Neutrophil (primary cell): ENCODE measurements around the gene TRHDE.
A peak's percentile ranks its signal among the peaks of the same experiment; 100 is the strongest.

Experiments
- H3K27ac ChIP-seq: fragments of 200-600 bp; sonication (generic); 2 replicates; pipeline ENCODE4 v1.5.1; 2016; ENCODE audit warnings: mild to moderate bottlenecking, moderate library complexity
- H3K27me3 ChIP-seq: fragments of 200-600 bp; sonication (generic); 2 replicates; pipeline ENCODE4 v1.6.0; 2016; ENCODE audit warnings: mild to moderate bottlenecking
- H3K36me3 ChIP-seq: fragments of 200-600 bp; sonication (generic); 2 replicates; pipeline ENCODE4 v1.5.1; 2017
- H3K4me1 ChIP-seq, 2 experiments: fragments of 200-600 bp in 1 of 2; sonication (generic) in 1 of 2; 1 replicate in 1 of 2; 2 replicates in 1 of 2; pipeline versions ENCODE4 v1.5.1 to v1.6.1; 2013 to 2016; ENCODE audit warnings: low read depth in 1 of 2, low read length in 1 of 2, mild to moderate bottlenecking in 1 of 2, moderate library complexity in 1 of 2; ENCODE audit not compliant: control insufficient read depth in 1 of 2, insufficient read depth in 1 of 2
- H3K4me3 ChIP-seq, 2 experiments: fragments of 200-600 bp in 1 of 2; sonication (generic) in 1 of 2; 1 replicate in 1 of 2; 2 replicates in 1 of 2; pipeline ENCODE4 v1.5.1; 2013 to 2016; ENCODE audit warnings: low read depth in 1 of 2, low read length in 1 of 2, mild to moderate bottlenecking in 1 of 2, moderate library complexity in 1 of 2
- H3K9me3 ChIP-seq: fragments of 200-600 bp; sonication (generic); 2 replicates; pipeline ENCODE4 v1.5.1; 2016
- TF ChIP-seq, protein P1 (sequence below): fragments of 200-600 bp; sonication (generic); IDR thresholded peaks from 2 replicates; pipeline ENCODE4 v1.5.1; 2016; ENCODE audit warnings: antibody characterized with exemption

TRHDE gene, protein sequence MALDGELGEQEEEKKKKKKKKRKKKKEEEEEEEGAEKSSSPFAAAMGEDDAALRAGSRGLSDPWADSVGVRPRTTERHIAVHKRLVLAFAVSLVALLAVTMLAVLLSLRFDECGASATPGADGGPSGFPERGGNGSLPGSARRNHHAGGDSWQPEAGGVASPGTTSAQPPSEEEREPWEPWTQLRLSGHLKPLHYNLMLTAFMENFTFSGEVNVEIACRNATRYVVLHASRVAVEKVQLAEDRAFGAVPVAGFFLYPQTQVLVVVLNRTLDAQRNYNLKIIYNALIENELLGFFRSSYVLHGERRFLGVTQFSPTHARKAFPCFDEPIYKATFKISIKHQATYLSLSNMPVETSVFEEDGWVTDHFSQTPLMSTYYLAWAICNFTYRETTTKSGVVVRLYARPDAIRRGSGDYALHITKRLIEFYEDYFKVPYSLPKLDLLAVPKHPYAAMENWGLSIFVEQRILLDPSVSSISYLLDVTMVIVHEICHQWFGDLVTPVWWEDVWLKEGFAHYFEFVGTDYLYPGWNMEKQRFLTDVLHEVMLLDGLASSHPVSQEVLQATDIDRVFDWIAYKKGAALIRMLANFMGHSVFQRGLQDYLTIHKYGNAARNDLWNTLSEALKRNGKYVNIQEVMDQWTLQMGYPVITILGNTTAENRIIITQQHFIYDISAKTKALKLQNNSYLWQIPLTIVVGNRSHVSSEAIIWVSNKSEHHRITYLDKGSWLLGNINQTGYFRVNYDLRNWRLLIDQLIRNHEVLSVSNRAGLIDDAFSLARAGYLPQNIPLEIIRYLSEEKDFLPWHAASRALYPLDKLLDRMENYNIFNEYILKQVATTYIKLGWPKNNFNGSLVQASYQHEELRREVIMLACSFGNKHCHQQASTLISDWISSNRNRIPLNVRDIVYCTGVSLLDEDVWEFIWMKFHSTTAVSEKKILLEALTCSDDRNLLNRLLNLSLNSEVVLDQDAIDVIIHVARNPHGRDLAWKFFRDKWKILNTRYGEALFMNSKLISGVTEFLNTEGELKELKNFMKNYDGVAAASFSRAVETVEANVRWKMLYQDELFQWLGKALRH

DNA sequence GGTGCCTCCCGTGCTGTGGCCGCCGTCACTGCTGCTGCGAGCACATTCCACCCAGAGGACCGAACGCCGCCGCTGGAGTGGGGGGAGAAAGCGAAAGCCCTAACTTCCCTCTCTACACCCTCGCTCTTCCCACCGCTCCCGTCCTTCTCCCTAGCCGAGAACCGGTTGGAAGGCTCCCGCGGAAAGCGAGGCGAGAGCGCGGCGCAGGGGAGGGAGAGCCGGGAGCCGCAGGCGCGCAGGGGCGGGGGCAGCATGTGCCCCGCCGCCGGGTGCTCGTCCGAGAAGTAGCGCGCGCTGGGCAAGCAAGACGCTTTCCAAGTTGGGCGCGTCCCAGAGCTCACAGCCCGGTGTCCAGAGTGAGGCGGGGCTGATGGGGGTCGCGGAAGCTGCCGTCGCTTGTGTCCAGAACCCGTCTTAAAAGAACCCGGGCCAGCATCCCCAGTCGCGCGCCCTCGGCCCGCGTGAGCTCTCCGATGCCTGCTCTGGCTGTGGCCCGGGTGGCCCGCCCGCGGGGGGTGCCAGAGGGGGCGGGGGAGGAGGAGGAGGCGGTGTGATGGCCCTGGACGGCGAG, at the start of gene TRHDE:
Gene TRHDE (plus strand): TSS at position 280 of the 571 bp plus-strand sequence. CDS start 274 bp downstream, at position 554.
- H3K27me3 ChIP-seq, result peaks cover 81% of the 10 kb centered on the region
- H3K4me3 ChIP-seq, result peak within 1 kb of the TSS; percentile 36 to 58
- TF ChIP-seq, protein P1, sequence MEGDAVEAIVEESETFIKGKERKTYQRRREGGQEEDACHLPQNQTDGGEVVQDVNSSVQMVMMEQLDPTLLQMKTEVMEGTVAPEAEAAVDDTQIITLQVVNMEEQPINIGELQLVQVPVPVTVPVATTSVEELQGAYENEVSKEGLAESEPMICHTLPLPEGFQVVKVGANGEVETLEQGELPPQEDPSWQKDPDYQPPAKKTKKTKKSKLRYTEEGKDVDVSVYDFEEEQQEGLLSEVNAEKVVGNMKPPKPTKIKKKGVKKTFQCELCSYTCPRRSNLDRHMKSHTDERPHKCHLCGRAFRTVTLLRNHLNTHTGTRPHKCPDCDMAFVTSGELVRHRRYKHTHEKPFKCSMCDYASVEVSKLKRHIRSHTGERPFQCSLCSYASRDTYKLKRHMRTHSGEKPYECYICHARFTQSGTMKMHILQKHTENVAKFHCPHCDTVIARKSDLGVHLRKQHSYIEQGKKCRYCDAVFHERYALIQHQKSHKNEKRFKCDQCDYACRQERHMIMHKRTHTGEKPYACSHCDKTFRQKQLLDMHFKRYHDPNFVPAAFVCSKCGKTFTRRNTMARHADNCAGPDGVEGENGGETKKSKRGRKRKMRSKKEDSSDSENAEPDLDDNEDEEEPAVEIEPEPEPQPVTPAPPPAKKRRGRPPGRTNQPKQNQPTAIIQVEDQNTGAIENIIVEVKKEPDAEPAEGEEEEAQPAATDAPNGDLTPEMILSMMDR, result no peak
- no peaks in the 10 kb centered on the region for H3K36me3 ChIP-seq
- H3K4me1 ChIP-seq, result peaks cover 14 to 33% of the 10 kb centered on the region in 2 experiments
- no peaks in the 10 kb centered on the region for H3K9me3 ChIP-seq
- H3K27ac ChIP-seq, result no peak within 1 kb of the TSS

DNA sequence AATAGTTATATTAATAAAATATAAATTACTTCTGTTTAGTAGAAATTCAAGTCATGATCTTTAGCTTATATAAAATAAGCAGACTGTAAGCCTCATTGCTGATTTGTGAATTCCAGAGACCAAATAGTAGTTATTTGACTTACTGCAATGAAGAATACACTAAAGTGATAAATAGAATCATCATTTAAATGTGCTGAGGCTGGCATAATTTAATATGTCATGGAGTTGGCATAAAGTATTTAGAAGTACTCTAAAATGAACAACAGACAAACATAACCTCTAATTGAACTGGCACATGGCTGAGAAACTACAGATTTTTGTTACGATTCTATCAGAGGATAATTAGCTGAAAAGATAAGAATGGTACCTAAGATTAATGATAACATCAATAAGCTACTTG, 45.7 kb upstream of the TRHDE start:
- Histone ChIP-seq H3K36me3 (no peaks in the 10 kb centered on the region), H3K27ac (no peak overlapping the region), H3K4me3 (no peak overlapping the region), H3K4me1 (no peaks in the 10 kb centered on the region), H3K27me3 (no peaks in the 10 kb centered on the region), H3K9me3 (no peaks in the 10 kb centered on the region)
- TF ChIP-seq, protein P1, result no peak

DNA sequence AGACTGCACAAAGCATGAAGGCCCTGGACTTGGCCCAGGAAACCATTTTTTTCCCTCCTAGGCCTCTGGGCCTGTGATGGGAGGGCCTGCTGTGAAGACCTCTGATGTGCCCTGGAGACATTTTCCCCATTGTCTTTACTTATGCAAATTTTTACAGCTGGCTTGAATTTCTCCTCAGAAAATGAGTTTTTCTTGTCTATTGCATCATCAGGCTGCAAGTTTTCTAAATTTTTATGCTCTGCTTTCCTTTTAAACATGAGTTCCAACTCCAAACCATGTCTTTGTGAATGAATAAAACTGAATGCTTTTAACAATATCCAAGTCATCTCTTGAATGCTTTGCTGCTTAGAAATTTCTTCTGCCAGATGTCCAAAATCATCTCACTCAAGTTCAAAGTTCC, 43.7 kb upstream of the TRHDE start:
- H3K27me3 ChIP-seq, result no peaks in the 10 kb centered on the region
- no peaks in the 10 kb centered on the region for H3K4me1 ChIP-seq
- TF ChIP-seq, protein P1, result no peak
- no peak overlapping the region for H3K27ac ChIP-seq
- no peaks in the 10 kb centered on the region for H3K9me3 ChIP-seq
- H3K36me3 ChIP-seq, result no peaks in the 10 kb centered on the region
- H3K4me3 ChIP-seq, result no peak overlapping the region

DNA sequence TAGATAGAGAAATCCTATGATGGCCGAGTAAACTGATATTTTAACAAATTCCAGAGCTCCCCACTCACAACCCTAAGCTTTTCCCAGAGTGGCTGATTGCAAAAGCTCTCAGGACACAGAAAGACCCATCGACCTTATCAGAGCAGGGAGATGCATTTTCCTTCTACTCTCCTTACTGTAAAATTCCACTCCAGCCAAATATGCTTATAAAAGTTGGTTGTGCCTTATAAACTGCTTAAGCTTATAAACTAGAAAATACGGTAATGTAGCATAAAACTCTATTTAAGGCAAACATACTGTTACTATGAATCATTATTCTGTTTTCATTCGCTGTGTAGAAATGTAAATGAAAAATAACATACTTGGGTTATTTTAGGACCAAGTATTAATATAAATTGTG, 41.6 kb upstream of the TRHDE start:
- Histone ChIP-seq H3K9me3 (no peaks in the 10 kb centered on the region), H3K27me3 (no peaks in the 10 kb centered on the region), H3K27ac (no peak overlapping the region), H3K4me3 (no peak overlapping the region), H3K4me1 (no peaks in the 10 kb centered on the region), H3K36me3 (no peaks in the 10 kb centered on the region)
- TF ChIP-seq, protein P1, result no peak

DNA sequence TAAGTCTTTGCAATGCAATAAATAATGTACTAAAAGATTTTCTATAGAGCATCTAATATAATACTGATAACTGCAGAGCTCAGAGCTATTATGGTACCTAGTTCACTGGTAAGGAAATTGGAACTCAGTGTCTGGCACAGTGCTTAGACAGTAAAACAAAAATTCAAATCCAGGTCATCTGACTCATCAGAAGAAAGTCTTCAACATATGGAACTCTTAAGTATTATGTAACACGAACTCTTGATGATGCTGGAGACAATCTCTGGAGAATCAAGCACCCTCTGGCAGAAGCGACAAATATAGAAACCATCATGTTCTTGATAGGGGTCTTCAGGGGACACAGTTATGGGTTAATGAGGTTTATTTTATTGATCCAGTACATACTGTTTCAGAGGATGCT, 37.3 kb upstream of the TRHDE start:
- Histone ChIP-seq H3K4me3 (no peak overlapping the region), H3K27ac (no peak overlapping the region), H3K36me3 (no peaks in the 10 kb centered on the region), H3K27me3 (no peaks in the 10 kb centered on the region), H3K9me3 (no peaks in the 10 kb centered on the region), H3K4me1 (no peaks in the 10 kb centered on the region)
- TF ChIP-seq, protein P1, result no peak
